ENCODE results near the gene CLN6.
"Not testable (repeated sequence)": the region's sequence is repeated elsewhere in the genome, so short reads cannot be mapped to it uniquely, and the experiment has no call there.

Gene CLN6

DNA sequence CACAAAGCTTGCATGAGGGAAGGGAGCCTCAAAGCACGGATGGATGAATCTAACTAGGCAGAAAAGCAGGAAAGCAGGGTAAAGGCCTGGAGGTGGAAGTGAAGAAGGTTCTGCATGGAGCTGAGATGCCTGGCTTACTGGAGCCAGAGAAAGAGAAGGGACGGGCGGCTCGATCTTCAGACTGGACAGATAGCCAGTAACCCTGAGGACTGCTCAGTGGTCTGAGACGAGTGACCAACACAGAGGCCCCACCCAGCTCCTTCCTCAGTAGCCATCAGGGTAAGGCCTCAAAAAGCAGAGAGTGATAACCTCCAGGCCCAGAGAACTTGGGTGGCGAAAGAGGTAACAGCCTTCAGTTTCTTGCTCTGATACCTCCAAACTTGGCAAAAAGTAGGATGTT, 6.4 kb downstream of the CLN6 start:
- no peak for DNase-seq

DNA sequence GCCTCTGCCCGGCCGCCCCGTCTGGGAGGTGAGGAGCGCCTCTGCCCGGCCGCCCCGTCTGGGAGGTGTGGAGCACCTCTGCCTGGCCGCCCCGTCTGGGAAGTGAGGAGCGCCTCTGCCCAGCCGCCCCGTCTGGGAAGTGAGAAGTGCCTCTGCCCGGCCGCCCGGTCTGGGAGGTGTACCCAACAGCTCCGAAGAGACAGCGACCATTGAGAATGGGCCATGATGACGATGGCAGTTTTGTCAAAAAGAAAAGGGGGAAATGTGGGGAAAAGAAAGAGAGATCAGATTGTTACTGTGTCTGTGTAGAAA, 7.1 kb downstream of the CLN6 start:
- not testable (repeated sequence) for DNase-seq

DNA sequence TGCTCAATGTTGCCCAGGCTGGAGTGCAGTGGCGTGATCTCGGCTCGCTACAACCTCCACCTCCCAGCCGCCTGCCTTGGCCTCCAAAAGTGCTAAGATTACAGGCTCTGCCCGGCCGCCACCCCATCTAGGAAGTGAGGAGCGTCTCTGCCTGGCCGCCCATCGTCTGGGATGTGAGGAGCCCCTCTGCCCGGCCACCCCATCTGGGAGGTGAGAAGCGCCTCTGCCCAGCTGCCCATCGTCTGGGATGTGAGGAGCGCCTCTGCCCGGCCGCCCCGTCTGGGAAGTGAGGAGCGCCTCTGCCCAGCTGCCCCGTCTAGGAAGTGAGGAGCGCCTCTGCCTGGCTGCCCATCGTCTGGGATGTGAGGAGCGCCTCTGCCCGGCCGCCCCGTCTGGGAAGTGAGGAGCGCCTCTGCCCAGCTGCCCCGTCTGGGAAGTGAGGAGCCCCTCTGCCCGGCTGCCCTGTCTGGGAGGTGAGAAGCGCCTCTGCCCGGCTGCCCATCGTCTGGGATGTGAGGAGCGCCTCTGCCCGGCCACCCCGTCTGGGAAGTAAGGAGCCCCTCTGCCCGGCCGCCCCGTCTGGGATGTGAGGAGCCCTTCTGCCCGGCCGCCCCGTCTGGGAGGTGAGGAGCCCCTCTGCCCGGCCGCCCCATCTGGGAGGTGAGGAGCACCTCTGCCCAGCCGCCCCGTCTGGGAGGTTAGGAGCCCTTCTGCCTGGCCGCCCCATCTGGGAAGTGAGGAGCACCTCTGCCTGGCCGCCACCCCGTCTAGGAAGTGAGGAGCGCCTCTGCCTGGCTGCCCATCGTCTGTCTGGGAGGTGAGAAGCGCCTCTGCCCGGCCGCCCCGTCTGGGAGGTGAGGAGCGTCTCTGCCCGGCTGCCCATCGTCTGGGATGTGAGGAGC, 7.7 kb downstream of the CLN6 start:
- DNase-seq: not testable (repeated sequence)

DNA sequence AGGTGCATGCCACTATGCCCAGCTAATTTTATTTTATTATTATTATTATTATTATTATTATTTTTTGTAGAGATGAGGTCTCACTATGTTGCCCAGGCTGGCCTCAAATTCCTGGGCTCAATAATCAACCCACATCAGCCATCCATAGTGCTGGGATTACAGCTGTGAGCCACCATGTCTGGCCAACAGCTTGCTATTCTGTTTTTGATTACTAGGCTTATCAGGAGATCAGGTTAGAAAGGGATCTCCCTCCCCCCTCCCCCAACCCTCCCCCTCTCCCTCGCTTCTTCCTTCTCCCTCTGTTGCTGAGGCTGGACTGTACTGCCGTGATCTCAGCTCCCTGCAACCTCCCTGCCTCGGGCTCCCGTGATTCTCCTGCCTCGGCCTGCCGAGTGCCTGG, 8.6 kb downstream of the CLN6 start:
- no peak for DNase-seq

DNA sequence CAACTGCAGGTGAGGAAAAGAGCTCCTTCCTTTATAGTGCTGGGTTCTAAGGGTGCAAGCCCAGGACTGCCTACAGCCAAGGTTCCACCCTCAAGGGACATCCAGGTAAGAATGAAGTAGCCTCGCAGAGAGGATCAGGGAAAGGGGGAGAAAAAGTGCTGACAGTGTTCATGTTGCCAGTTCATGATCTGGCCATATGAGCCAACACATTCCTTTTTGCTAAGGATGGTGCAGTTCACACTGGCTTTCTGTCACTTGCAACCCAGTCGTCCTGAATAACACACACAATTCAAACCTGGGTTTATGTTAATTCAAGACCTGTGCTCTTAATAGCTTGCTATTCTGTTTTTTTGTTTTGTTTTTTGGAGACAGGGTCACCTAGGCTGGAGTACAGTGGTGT, 9.0 kb downstream of the CLN6 start:
- no peak for DNase-seq

DNA sequence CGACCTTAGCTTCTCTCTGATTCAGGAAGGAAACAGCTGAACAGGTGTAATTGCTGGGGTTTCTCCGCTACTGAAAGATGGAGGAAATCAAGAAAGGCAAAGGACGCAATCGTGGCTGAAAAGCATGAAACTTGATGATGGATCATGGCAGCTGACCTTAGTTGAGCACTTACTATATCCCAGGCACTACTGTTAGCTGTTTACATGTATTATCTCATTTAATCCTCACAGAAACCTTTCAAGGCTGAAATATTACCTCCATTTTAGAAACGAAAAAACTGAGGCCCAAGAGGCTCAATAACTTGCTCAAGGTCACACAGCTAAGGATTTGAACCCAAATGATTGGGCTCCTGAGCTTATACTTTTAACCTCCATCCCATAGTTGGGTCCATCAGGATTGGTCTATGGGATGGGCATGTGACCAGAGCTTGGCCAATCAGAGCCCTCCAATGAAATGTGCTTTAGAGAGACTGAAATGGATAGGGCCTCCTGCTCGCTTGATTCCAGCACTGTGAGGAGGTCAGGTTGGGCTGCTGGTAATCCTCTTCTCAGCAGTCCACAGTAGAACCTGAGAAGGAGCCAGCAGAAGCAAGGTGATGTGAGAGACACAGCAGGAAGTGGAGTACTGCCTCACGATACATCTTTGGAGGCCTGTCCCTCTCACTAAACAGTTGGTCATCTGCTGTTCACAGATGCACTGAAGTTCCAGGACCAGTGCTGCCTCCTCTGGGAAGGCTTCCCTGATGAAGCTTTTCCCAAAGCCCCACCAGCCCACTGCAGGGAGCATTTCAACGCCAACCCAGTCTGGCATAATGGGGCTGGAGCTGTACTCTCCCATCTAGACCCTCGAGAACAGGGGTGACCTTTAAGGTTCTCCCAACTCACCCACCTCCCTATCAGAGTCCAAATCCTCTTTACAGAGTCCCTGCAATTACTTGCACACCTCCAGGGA, 10.4 kb downstream of the CLN6 start:
- no peak for DNase-seq

DNA sequence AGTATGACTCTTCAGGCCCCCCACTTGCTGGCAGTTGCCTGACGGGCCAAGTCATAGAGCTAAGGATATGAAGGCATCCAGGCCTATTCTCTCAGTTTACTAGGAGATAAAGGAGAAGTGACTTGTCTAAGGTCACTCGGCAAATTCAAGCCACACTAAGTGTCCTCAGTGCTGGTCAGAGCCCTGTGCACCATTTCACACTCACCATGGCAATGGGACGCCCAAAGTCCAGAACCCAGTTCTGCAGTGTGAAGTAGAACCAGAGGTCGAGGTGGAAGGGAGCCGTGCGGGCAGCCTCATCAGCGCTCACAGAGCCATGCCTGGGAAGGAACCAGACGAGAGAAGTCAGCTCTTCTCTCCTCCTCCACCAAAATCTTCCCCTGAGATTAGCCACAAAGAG, 11.2 kb downstream of the CLN6 start:
- no peak for DNase-seq

DNA sequence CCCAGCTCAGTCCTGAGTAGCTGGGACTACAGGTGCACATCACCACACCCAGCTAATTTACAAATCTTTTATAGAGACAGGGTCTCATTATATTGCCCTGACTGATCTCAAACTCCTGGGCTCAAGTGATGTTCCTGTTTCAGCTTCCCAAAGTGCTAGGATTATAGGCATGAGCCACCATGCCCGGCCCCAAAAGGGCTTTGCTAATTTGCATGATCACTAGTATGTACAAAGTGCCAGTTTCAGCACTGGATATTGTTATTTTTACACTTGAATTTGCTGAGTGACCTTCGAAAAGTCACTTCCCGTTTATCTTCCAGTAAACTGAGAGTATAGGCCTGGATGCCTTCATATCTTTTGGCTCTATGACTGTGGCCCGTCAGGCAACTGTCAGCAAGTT, 12.2 kb downstream of the CLN6 start:
- no peak for DNase-seq

DNA sequence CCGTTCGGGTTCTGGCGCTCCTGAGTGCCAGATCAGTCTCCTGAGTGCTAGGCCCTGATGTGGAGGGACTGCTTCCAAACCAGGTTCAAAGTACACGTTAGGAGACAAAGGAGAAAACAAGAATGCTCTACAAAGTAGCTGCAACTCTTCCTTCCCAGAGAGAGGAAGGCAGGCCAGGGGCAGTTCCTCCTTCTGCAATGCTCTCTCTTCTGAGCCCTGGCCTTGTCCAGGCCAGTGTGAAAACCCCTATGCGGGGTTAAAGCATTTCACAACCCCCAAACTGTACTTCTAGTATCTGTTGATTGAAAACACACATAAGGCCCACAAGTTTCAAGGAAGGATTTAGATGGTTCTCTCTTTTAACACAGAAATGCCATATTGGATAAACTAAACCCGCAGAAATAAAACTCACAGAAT, 14.7 kb downstream of the CLN6 start:
- DNase-seq: no peak

DNA sequence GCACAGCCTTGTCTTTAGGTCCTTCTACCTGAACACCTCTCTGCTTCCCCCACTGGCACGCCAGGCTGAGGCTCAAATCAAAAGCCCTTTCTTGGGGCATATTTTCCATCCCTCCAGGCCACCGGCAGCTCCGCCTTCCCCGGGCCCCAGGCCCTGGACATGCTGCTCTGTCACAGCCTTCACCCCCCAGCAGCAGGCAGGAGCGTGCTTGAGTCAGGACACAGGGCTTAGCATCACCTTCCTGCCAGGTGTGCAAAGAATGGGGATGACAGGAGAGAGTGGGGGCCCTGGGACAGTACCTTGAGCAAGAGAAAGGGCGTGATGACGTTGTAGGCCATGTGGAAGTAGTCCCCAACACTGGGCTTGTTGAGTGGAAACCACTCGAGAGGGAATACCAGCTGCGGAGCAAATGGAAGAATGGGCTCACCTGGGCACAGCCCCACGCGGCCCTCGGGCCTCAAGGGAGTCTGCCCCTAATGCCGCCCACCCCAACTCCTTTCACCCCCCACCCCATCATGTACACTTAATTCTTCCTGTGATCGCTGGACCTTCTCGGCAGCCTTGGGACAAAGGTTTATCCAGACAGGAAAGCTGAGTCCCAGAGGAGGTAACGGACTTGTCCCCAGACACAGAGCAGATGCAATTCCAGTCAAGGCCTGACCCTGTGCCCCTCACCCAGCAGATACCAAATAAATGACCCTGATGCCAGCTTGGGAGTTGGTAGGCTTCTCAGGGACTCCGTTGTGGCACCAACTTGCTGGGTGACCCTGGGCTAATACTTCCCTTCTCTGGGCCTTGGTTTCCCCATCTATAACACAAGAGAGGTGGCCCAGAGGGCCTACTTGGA, 15.3 kb downstream of the CLN6 start:
- no peak for DNase-seq

DNA sequence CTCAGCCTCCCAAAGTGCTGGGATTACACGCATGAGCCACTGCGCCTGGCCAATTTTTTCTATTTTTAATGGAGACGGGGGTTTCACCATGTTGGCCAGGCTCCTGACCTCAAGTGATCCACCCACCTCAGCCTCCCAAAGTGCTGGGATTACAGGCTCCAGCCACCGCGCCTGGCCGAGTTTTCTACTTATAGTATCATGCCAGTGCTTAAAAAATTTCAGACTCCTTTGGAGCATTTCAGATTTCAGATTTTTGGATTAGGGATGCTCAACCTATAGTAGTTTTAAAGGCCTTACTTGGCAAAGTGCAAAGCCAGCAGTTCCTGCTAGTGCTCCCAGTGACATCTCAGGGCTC, 16.1 kb downstream of the CLN6 start:
- DNase-seq: not testable (repeated sequence)

DNA sequence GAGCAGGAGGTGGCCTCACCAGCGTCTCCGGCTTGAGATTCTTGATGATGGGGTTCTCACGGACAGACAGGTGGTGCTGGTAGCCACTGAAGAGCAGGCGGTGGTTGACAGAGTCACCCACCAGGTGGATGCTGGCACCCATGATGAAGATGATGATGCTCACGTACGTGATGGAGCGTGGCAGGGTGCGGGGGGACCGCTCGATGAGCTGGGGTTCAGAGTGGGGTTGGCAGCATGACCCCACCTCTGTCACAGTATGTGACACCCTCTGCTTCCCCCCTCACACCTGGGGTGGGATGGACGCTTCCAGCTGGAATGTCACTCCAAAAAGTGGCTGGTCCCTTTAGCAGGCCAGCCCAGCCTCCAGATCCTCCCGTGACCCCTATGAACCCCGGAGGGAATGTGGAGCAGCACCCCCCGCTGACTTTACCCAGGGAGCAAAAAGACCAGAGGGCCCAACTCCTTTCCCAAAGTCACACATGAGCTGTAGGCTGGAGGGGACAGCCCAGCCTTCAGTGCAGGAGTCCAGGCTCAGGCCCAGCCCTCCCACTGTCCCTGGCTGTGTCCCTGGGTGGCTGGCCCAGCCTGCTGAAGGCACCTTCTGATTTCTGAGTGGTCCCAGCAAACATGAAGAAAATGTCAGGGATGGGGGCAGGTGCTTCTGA, 17.7 kb downstream of the CLN6 start:
- no peak for DNase-seq

DNA sequence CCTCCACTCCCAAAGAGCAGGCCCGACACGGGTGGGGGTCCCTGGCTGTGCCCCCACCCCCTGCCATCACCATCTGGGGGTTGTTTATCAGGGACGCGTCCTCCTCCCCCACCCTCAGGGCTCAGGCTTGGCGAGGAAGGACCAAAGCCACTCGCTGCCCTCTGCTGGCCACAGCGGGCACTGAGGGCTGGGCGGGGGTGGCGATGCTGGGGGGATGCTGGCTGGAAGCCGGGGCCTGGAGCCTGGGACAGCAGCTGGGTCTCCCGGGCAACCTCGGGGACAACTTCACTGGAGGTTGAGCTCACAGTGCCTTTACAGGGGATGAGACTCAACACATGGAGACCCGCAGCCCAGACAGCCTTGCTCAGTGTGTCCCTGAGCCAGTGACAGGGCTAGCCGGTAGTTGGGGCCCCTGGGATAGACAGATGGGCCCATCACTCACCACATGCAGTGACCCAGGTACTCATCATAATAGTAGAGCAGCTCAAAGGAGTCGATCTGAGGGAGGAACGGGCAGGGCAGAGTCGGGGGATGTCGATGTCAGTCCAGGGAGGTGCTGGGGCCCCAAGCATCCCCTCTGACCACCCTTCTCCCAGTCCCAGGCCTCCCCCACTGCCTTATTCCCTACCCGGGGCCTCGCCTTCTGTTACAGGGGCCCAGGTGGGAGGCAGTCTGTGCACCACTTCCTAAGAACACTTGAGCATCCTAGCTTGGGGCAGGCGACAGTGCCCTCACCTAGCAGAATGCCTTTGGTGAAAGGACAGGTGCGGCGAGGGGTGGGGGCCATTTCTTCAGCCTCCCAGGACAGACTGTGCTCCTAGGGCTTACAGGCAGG, 18.5 kb downstream of the CLN6 start:
- peak; percentile 49 for DNase-seq

DNA sequence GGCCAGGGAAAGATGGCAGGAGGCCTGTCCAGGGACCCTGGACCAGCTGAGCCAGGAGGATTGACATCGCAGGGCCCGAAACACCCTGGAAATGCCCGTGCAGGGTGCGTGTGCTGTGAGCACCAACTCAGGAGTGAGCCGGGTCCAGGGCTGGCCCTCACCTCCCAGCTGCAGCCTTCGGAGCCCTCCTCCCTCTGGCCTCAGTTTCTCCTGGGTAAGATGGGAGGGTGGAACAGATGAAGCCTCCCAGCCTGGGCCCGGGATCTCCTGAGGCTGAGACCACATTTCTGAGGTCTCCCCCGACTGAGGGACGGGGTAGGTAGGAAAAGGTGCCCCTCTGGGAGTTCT, 19.1 kb downstream of the CLN6 start:
- no peak for DNase-seq

DNA sequence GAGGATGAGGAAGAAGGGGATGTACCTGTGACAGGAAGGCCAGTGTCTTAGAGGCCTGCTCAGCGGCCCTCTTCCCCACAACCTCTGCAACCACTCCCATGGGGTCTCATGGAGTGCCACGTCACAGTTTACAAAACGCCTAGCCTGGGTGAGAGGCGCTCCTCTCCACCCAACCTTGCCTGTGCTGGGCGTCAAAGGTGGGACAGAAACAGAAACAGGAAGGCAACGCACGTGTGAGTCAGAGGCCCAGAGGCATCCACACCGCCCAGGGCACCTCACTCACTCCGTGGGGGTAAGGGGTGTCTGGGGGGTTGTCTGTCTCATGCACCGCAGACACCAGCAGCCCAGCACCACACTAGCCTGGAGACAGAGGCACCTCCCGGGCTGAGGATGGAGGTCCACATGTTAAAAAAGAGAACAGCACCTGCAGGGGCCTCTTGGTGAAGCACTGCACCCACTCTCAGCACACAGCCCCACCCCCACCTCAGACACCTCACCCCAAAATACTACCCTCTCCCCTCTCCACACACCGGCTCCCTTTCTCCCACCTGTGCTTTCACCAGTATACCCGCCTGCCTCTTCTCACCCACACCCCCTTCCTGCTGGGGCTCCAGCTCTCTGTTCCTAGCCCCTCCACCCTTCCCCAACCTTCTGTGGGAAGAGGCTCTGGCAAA, 19.7 kb downstream of the CLN6 start:
- no peak for DNase-seq

DNA sequence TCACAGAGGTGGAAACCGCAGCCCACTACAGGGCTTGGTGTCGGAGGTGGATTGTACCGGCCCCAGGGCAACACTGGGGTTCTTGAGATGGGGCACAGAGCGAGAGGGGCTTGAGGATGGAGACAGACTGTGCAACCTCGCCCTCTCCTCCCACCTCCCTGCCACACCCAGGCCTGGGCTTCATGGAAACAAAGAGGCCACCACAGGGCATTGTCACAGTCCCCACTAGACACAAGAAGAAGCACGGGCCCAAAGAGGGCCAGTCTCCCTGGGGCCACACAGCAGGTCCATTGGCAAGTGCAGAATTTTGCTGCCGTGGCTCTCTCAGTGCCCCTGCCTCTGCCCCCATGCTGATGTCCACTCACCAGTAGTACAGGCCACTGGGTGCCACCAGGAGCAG, 20.3 kb downstream of the CLN6 start:
- no peak for DNase-seq

DNA sequence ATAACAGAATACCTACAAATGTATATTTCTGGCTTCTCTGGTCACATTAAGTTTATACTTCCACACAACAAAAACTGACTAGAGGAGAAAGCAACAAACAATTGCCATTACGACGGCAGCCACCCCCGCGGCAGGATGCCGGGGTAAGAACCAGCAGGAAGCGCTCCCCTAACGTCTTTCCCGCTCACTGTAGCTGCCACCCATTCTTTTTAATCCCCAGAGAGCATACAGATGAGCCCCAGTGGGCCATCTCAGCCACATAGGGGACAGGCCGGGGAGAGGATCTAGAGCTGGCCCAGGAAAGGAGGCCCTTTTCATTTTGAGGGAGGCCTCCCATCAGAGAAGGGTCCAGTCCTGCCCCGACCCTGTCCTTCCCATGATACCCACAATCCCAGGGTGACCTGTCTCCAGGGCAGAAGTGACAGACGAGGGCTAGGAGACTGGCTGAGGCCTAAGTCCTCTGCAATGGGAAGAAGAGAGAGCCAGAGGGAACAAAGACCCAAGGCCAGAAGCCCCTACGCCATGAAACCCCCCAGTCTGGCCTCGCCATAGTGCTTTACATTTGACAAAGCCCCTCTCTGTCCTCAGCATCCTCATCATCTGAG, 20.8 kb downstream of the CLN6 start:
- DNase-seq: no peak

DNA sequence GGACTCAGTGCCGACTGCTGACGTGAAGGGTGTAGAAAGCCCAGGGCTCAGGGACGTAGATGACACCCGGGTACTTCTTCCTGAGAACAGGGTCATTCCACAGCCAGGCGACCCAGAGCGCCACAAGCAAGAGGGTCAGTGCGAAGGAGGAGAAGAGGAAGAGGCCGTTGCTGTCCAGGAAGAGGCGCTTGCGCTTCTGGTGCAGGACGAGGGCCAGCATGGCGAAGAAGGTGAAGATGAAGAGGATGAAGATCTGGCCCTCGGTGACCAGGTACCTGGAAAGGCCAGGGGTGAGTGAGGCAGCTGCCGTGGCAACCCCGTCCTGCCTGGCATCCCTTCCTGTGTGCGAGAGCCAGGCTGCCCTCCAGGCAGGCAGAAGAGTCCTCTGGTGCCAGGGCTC, 21.4 kb downstream of the CLN6 start:
- no peak for DNase-seq

DNA sequence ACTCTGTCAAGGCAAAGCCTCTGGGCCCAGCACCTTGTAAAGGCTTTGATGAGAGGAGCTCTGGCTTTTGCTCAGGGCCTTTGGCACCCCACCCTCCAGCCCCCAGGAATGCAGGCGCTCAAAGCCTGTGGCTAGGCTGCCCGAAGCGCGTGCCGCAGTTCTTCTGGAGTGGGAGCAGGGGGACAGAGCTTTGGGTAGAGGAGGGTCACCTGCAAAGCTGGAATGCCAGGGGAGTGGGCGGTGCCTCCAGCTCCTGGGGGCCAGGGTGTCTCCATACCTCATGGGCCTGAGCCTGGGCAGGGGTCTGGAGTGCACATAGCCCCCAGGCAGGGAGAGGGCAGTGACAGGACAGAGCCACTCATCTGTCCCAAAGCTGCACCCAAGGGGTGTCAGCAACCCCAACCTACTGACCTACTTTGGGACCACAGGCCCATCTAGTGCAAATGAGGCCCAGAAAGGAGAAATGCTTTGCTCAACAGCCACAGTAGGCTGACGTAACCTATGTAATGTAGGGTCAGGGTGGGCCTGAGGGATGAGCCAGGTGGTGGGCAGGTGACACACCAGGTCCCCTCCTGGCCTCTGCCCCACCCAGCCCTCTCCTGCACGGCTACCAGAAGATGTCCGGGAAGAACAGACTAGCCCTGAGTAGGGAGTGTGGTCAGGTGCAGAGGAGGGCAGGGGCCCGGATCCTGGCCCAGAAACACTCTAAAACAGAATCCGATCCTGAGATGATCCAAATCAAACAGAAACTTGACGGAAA, 22.2 kb downstream of the CLN6 start:
- DNase-seq: no peak

DNA sequence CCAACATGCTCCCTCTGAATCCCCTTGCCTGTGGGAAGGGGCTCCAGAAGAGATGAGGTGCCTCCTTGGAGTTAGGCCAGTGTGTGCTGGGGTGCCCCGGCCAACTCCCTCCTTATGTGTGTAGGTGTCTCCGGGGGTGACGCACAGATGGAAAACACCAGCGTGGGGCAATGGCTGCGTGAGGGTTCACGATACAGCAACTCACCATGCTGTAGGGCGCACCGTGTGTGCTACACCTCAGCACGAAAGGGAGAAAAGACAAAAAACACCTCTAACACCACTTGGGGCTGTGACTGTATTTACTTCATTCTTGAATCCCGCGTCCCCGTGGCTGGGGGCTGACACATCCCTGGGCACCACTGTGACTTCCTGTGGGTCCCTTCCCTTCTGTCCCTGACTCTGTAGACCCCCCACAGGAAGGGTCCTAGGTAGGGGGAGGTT, 22.8 kb downstream of the CLN6 start:
- no peak for DNase-seq

Measured in fibroblast of skin of back (primary cell).